Activated CD4-positive, alpha-beta memory T cell treated with anti-CD3 and anti-CD28 coated beads for 36 hours (primary cell): ENCODE results near the gene FBL. TPM values are rescaled to one million over a fixed set of nuclear protein-coding genes. Genes with fewer than 3 reads are reported as not detected.

Source experiments
- CTCF ChIA-PET: fragments of 350-600 bp; sonication (Branson Sonifier 250); formaldehyde crosslinking; loops from one replicate; lab custom pipeline; 2021; ENCODE audit warnings: antibody characterized with exemption, inconsistent platforms; lab: Charles Lee
- POLR2A ChIA-PET: fragments of 350-600 bp; sonication (Branson Sonifier 250); formaldehyde crosslinking; loops from one replicate; lab custom pipeline; 2021; ENCODE audit warnings: antibody characterized with exemption; lab: Charles Lee
- DNase-seq: peaks from one replicate; pipeline ENCODE4 v3.0.0-alpha.2; 2020
- H3K27ac Mint-ChIP-seq: one replicate; pipeline ENCODE4 v1.8.0; 2021; ENCODE audit warnings: mixed read lengths
- H3K27me3 Mint-ChIP-seq: one replicate; pipeline ENCODE4 v1.8.0; 2021; ENCODE audit warnings: mixed read lengths
- H3K36me3 Mint-ChIP-seq: one replicate; pipeline ENCODE4 v1.8.0; 2021; ENCODE audit warnings: mixed read lengths
- H3K4me1 Mint-ChIP-seq: one replicate; pipeline ENCODE4 v1.8.0; 2021; ENCODE audit warnings: low read depth, mixed read lengths
- H3K4me3 Mint-ChIP-seq: one replicate; pipeline ENCODE4 v1.8.0; 2021; ENCODE audit warnings: mild to moderate bottlenecking, mixed read lengths
- H3K9me3 Mint-ChIP-seq: one replicate; pipeline ENCODE4 v1.8.0; 2021; ENCODE audit warnings: mixed read lengths
- intact Hi-C: fragments of 100-400 bp; cut with micrococcal nuclease; formaldehyde crosslinking; loops from one replicate; pipeline ENCODE4 v1.15.1; 2023
- total RNA-seq, 2 experiments: library from RNA; stranded (reverse); gene quantifications; one replicate each; pipeline ENCODE4 v1.2.3, GENCODE V29; 2021

Gene FBL
- total RNA-seq, 2 experiments from 2014 or later: 579 to 589 TPM

DNA sequence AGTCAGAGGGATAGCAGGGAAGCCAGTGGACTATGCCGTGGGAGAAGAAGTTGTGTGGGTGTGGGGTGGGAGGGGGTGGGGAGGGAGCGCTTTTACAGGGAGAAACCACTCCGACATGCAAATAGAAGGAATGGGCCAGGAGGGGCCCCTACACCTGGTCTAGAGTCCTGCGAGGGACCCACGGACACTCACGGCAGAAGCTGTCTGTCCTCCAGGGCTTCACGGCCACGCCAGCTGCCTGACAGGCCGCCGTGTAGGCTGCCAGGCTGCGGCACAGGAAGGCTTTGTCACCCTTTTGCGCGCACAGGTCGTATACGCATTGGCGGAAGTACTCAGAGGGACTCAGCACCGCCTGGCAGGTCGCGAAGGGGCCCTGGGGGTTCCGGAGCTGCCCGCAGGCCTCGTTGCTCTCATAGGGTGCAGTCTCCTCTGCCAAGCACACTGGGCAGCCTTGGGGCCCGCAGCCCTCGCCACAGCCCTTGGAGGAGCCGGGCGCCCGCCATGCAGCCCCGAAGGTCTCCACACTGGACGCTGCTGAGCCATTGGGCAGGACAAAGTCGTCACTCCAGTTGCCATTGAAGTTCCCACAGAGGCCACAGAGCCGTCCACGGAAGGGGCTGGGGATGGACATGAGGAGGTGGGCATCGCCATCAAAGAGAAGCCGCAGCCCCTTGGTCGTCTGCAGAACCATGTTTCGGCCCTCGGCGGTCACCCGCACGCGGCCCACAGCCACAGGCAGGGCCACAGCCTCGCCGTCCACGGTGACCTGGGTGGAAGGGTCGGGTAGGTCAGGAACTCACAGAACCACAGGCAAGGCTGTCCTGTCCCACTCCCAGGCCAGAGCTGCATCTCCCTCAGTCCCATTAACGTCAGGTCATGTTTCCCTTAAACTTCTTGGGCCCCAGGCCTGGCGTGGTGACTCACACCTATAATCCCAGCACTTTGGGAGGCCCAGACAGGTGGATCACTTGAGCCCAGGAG lies 26.0 kb upstream of the FBL start:
- DNase-seq: no peak
- intact Hi-C loops: no loop called here
- Mint-ChIP-seq H3K36me3 (no peaks in the 10 kb centered on the region), H3K4me3 (no peak overlapping the region), H3K27ac (no peak overlapping the region), H3K27me3 (no peaks in the 10 kb centered on the region), H3K4me1 (no peaks in the 10 kb centered on the region), H3K9me3 (no peaks in the 10 kb centered on the region)
- POLR2A ChIA-PET: no interaction called here
- CTCF ChIA-PET: no interaction called here

- ChIA-PET POLR2A (no interaction called here), CTCF (no interaction called here)
- Mint-ChIP-seq H3K4me1 (no peaks in the 10 kb centered on the region), H3K27me3 (no peaks in the 10 kb centered on the region), H3K36me3 (no peaks in the 10 kb centered on the region), H3K27ac (no peak overlapping the region), H3K9me3 (no peaks in the 10 kb centered on the region), H3K4me3 (no peak overlapping the region)
- intact Hi-C loops: no loop called here
- DNase-seq: no peak
These were observed 25.2 kb upstream of the FBL start for GRCh38 chr19:39871362-39871761.

DNA sequence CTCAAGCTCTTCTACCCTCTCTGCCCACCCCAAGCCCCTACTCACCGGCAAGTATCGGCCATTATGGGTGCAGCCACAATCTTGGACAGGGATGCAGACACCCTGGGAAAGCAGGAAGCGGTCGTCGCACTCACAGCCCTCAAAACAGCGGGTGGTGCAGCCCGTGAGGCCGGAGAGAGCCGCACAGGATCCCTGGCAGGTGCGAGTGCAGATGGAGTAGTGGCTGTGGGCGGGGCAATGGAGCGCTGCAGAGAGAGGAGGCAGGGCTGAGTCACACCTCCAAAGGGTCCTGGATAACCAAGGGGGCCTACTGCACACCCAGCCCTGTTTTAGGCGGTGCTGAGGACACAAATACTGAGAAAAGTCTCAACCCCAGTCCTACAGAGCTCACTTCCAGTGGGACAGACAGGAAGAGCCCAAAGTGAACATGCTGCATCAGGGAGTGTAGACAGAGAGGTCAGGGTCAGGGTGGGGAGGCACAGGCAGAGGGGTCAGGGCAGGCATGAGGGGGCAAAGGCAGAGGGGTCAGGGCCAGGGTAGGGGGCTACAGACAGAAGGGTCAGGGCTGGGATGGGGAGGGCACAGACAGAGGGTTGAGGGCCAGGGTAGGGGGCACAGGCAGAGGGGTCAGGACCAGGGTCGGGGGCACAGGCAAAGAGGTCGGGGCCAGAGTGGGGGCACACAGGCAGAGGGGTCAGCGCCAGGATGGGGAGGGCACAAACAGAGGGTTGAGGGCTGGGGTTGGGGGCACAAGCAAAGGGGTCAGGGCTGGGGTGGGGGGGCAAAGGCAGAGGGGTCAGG lies 24.2 kb upstream of the FBL start:
- intact Hi-C loops: no loop called here
- Mint-ChIP-seq H3K27ac (no peak overlapping the region), H3K4me1 (no peaks in the 10 kb centered on the region), H3K4me3 (no peak overlapping the region), H3K36me3 (no peaks in the 10 kb centered on the region), H3K9me3 (no peaks in the 10 kb centered on the region), H3K27me3 (no peaks in the 10 kb centered on the region)
- ChIA-PET POLR2A (no interaction called here), CTCF (no interaction called here)
- no peak for DNase-seq

DNA sequence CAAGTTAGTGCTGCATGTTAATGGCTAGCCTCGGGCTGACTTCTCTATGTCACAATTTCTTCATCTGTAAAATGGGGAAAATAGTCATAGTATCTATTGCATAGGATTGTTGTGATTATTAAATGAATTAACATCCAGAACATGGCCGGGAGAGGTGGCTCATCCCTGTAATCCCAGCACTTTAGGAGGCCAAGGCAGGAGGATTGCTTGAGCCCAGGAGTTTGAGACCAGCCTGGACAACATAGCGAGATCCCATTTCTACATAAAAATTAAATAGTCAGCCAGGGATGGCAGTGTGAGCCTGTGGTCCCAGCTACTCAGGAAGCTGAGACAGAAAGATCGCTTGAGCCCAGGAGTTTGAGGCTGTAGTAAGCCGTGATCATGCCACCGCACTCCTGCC lies 21.8 kb upstream of the FBL start:
- Mint-ChIP-seq H3K27ac (no peak overlapping the region), H3K27me3 (no peaks in the 10 kb centered on the region), H3K4me3 (no peak overlapping the region), H3K36me3 (no peaks in the 10 kb centered on the region), H3K9me3 (no peaks in the 10 kb centered on the region), H3K4me1 (no peaks in the 10 kb centered on the region)
- intact Hi-C loops: no loop called here
- DNase-seq: no peak
- ChIA-PET POLR2A (no interaction called here), CTCF (no interaction called here)

DNA sequence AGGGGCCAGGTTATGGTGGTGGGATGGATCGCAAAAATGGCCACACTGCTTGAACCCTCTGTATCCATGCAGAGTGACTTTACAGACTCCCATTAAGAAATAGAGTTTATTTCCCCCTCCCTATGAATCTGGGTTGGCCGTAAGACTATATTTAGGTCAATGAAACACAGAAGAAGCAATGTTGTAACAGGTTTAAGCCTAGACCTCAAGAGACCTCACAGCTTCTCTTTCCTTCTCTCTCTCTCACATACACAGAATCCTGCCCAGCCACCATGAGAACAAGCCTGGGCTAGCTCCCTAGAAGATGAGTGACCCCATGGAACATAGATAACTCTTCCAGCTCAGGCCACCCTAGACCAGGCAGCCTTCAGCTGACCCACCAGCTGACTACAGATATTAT lies 21.0 kb upstream of the FBL start:
- intact Hi-C loops: no loop called here
- CTCF ChIA-PET: interaction anchor here (1.1 kb wide), 1 partner anchor 21 kb away, joined by 3 read pairs; the partner anchor contains the start of gene FBL
- Mint-ChIP-seq H3K9me3 (no peaks in the 10 kb centered on the region), H3K27ac (no peak overlapping the region), H3K27me3 (no peaks in the 10 kb centered on the region), H3K4me1 (no peaks in the 10 kb centered on the region), H3K36me3 (no peaks in the 10 kb centered on the region), H3K4me3 (no peak overlapping the region)
- POLR2A ChIA-PET: no interaction called here
- no peak for DNase-seq

GRCh38 chr19:39865953-39866352 lies 19.8 kb upstream of the FBL start:
- intact Hi-C loops: no loop called here
- no peak overlapping the region for H3K27ac Mint-ChIP-seq
- no peaks in the 10 kb centered on the region for H3K9me3 Mint-ChIP-seq
- H3K4me3 Mint-ChIP-seq: no peak overlapping the region
- no peak for DNase-seq
- no peaks in the 10 kb centered on the region for H3K4me1 Mint-ChIP-seq
- CTCF ChIA-PET: no interaction called here
- H3K36me3 Mint-ChIP-seq: no peaks in the 10 kb centered on the region
- POLR2A ChIA-PET: interaction anchor here (0.9 kb wide), 1 partner anchor 32 kb away, joined by 3 read pairs; the partner anchor contains the start of gene DYRK1B
- H3K27me3 Mint-ChIP-seq: no peaks in the 10 kb centered on the region

- Mint-ChIP-seq H3K4me3 (no peak overlapping the region), H3K9me3 (no peaks in the 10 kb centered on the region), H3K36me3 (no peaks in the 10 kb centered on the region), H3K4me1 (no peaks in the 10 kb centered on the region), H3K27me3 (no peaks in the 10 kb centered on the region), H3K27ac (no peak overlapping the region)
- no peak for DNase-seq
- intact Hi-C loops: no loop called here
- POLR2A ChIA-PET: no interaction called here
- CTCF ChIA-PET: no interaction called here
These were observed 19.0 kb upstream of the FBL start for GRCh38 chr19:39865186-39865585.

DNA sequence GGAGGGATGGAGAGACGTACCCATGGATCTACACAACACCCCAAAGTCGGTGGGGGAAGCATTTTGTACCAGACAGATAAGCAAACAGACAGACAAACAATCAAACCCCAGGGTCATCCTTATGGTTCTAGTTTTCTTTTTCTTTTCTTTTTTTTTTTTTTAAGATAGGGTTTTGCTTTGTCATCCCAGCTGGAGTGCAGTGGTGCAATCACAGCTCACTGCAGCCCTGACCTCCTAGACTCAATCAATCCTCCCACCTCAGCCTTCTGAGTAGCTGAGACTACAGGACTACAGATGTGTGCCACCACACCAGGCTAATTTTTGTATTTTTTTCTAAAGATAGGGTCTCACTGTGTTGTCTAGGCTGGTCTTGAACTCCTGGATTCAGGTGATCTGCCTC lies 17.9 kb upstream of the FBL start:
- ChIA-PET POLR2A (no interaction called here), CTCF (no interaction called here)
- Mint-ChIP-seq H3K9me3 (no peaks in the 10 kb centered on the region), H3K27me3 (no peaks in the 10 kb centered on the region), H3K36me3 (no peaks in the 10 kb centered on the region), H3K4me1 (no peaks in the 10 kb centered on the region), H3K4me3 (no peak overlapping the region), H3K27ac (no peak overlapping the region)
- DNase-seq: no peak
- intact Hi-C loops: no loop called here

- DNase-seq: peak; percentile 78
- ChIA-PET POLR2A (no interaction called here), CTCF (no interaction called here)
- peak overlapping the region; percentile 58 for H3K4me3 Mint-ChIP-seq
- H3K27ac Mint-ChIP-seq: no peak overlapping the region
- H3K36me3 Mint-ChIP-seq: no peaks in the 10 kb centered on the region
- peaks cover 2% of the 10 kb centered on the region for H3K4me1 Mint-ChIP-seq
- no peaks in the 10 kb centered on the region for H3K27me3 Mint-ChIP-seq
- no peaks in the 10 kb centered on the region for H3K9me3 Mint-ChIP-seq
- intact Hi-C loops: no loop called here
These were observed 12.4 kb upstream of the FBL start for GRCh38 chr19:39858541-39858940.

GRCh38 chr19:39852882-39853281 lies 6.7 kb upstream of the FBL start:
- ChIA-PET CTCF (no interaction called here), POLR2A (no interaction called here)
- no peak for DNase-seq
- H3K27ac Mint-ChIP-seq: no peak overlapping the region
- no peaks in the 10 kb centered on the region for H3K36me3 Mint-ChIP-seq
- H3K27me3 Mint-ChIP-seq: peaks cover 2% of the 10 kb centered on the region
- intact Hi-C loops: no loop called here
- no peaks in the 10 kb centered on the region for H3K9me3 Mint-ChIP-seq
- H3K4me3 Mint-ChIP-seq: no peak overlapping the region
- no peaks in the 10 kb centered on the region for H3K4me1 Mint-ChIP-seq

DNA sequence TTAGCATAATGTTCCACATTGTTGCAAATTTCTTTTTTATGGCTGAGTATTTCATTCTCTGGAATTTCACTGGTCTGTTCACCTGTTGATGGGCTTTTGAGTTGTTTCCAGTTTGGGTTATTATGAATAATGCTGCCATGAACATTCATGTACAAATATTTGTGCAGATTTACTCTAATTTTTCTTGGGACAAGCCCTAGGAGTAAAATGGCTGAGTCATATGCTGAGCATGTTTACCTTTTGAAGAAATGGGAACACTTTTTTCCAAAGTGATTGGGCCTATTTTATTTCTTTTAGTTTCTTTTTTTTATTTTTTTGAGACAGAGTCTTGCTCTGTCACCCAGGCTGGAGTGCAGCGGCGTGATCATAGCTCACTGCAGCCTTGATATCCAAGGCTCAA lies 4.7 kb upstream of the FBL start:
- peaks cover 2% of the 10 kb centered on the region for H3K27me3 Mint-ChIP-seq
- CTCF ChIA-PET: no interaction called here
- DNase-seq: no peak

GRCh38 chr19:39848392-39848791 lies 2.2 kb upstream of the FBL start:
- CTCF ChIA-PET: interaction anchor here (0.9 to 1.8 kb wide), 2 partner anchors 56 to 174 kb away, joined by 3 to 4 read pairs; no protein-coding TSS in a partner anchor
- Mint-ChIP-seq H3K27ac (no peak overlapping the region), H3K36me3 (peaks cover 11% of the 10 kb centered on the region)

More for the DNA sequence above, 4.7 kb upstream of the FBL start:
- intact Hi-C loops: no loop called here
- peaks cover under 1% of the 10 kb centered on the region for H3K36me3 Mint-ChIP-seq
- no peaks in the 10 kb centered on the region for H3K9me3 Mint-ChIP-seq
- H3K4me1 Mint-ChIP-seq: peaks cover 9% of the 10 kb centered on the region
- H3K4me3 Mint-ChIP-seq: no peak overlapping the region
- POLR2A ChIA-PET: no interaction called here
- no peak overlapping the region for H3K27ac Mint-ChIP-seq

More at GRCh38 chr19:39848392-39848791, 2.2 kb upstream of the FBL start:
- no peaks in the 10 kb centered on the region for H3K9me3 Mint-ChIP-seq
- DNase-seq: no peak
- peaks cover 25% of the 10 kb centered on the region for H3K4me1 Mint-ChIP-seq
- intact Hi-C loops: loop anchor here (10.0 kb wide), 1 partner anchor 294 kb away; no protein-coding TSS in a partner anchor
- H3K4me3 Mint-ChIP-seq: no peak overlapping the region
- peaks cover 2% of the 10 kb centered on the region for H3K27me3 Mint-ChIP-seq
- POLR2A ChIA-PET: no interaction called here
